ENCODE data around the gene ZNF646. TPM values are rescaled to one million over a fixed set of nuclear protein-coding genes. Genes with fewer than 3 reads are reported as not detected.

Gene ZNF646
- total and polyA plus RNA-seq, 2 donors (not counting 3 experiments of a cell fraction or from before 2014, with no cell fraction given): 4.1 to 15.9 TPM

DNA sequence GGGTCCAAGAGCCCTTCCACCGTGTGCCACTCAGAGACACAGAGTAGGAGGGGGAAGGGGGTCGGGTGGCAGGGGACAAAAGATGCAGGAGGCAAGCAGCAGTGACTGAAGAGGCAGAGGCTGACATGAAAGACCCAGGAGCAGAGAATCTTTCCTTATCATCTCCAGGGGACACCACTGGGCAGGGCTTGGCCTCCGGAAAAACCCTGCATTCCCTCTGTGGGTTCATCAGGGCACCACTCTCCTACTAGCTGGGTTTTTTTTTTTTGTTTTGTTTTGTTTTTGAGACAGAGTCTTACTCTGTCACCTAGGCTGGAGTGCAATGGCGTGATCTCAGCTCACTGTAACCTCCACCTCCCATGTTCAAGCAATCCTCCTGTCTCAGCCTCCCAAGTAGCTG is 42.9 kb upstream of the ZNF646 start:
- Histone ChIP-seq H3K4me1 (ENCODE audit: control insufficient read depth, extremely low read depth, insufficient read depth, low read length) (peaks cover 11% of the 10 kb centered on the region), H3K27ac (ENCODE audit: insufficient read depth, low read depth, low read length) (no peak overlapping the region), H3K79me2 (ENCODE audit: control insufficient read depth, insufficient read depth, low read length) (peaks cover 12% of the 10 kb centered on the region), H3K9ac (replicated peaks; ENCODE audit: extremely low read depth, insufficient read depth, low read length) (no peak overlapping the region), H4K20me1 (replicated peaks; ENCODE audit: control insufficient read depth, extremely low read depth, insufficient read depth, low read length) (no peaks in the 10 kb centered on the region), H2AFZ (ENCODE audit: low read depth, low read length) (no peak overlapping the region), H3K4me2 (ENCODE audit: insufficient read depth, low read length) (no peak overlapping the region), H3K36me3 (ENCODE audit: control insufficient read depth in 2 of 2, extremely low read depth in 1 of 2, insufficient read depth in 2 of 2, low read length in 2 of 2) (peaks cover 2 to 3% of the 10 kb centered on the region in 2 experiments), H3K9me1 (replicated peaks; ENCODE audit: control insufficient read depth, extremely low read depth, insufficient read depth, low read length) (no peaks in the 10 kb centered on the region), H3K4me3 (replicated peaks in 1 of 3; ENCODE audit: insufficient read depth in 1 of 3, low read depth in 1 of 3, low read length in 3 of 3) (no peak overlapping the region), H3K9me3 (replicated peaks; ENCODE audit: control insufficient read depth, insufficient read depth, low read length) (no peaks in the 10 kb centered on the region), H3K27me3 (ENCODE audit: control insufficient read depth in 2 of 2, insufficient read depth in 2 of 2, low read length in 2 of 2) (no peaks in the 10 kb centered on the region)
- no TSS peak for BruUV-seq (replicated peaks)
- TF ChIP-seq FOS (IDR thresholded peaks at IDR 0.05; ENCODE audit: borderline replicate concordance, insufficient read depth, low read length): no peak
- TF ChIP-seq POLR2A (IDR thresholded peaks at IDR 0.05; ENCODE audit: low read depth, low read length): no peak
- TF ChIP-seq, protein P1, sequence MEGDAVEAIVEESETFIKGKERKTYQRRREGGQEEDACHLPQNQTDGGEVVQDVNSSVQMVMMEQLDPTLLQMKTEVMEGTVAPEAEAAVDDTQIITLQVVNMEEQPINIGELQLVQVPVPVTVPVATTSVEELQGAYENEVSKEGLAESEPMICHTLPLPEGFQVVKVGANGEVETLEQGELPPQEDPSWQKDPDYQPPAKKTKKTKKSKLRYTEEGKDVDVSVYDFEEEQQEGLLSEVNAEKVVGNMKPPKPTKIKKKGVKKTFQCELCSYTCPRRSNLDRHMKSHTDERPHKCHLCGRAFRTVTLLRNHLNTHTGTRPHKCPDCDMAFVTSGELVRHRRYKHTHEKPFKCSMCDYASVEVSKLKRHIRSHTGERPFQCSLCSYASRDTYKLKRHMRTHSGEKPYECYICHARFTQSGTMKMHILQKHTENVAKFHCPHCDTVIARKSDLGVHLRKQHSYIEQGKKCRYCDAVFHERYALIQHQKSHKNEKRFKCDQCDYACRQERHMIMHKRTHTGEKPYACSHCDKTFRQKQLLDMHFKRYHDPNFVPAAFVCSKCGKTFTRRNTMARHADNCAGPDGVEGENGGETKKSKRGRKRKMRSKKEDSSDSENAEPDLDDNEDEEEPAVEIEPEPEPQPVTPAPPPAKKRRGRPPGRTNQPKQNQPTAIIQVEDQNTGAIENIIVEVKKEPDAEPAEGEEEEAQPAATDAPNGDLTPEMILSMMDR (IDR thresholded peaks at IDR 0.05; ENCODE audit: extremely low read depth in 1 of 2, insufficient read depth in 1 of 2, low read depth in 1 of 2, low read length in 2 of 2): no peak
- no peak for TF ChIP-seq EZH2 (IDR thresholded peaks at IDR 0.05; ENCODE audit: borderline replicate concordance, low read depth, low read length, severe bottlenecking)
- TF ChIP-seq, protein P2, sequence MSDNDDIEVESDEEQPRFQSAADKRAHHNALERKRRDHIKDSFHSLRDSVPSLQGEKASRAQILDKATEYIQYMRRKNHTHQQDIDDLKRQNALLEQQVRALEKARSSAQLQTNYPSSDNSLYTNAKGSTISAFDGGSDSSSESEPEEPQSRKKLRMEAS (IDR thresholded peaks at IDR 0.05; ENCODE audit: insufficient read depth, insufficient read length): no peak
- no peak for TF ChIP-seq JUN (IDR thresholded peaks at IDR 0.05; ENCODE audit: borderline replicate concordance, insufficient read depth, insufficient read length, low read depth)
- ChIA-PET POLR2A (no interaction called here), CTCF (no interaction called here)
- dilution Hi-C loops (cut with MboI; ENCODE audit: extremely low pct_ligation_motif_present, low sequenced_read_pairs): no loop called here
- DNase-seq (ENCODE audit: low read depth, low spot score) (no peak), FAIRE-seq (no peak)
- intact Hi-C loops (cut with micrococcal nuclease): no loop called here

Measured in endothelial cell of umbilical vein (primary cell).